SJCRH30 (cell line): Measurements from ENCODE around the gene ANKDD1B. TPM values are rescaled to one million over a fixed set of nuclear protein-coding genes. Genes with fewer than 3 reads are reported as not detected.

Experiments
- DNase-seq, 2 experiments: peaks; one replicate each; pipeline ENCODE4 v3.0.0-alpha.2; 2015 to 2020
- H3K27ac ChIP-seq: fragments of 250-450 bp; sonication (Bioruptor Pico); 2 replicates; pipeline ENCODE4 v1.5.1; 2020; ENCODE audit warnings: mild to moderate bottlenecking, moderate library complexity
- H3K27me3 ChIP-seq: fragments of 250-450 bp; sonication (Bioruptor Pico); 2 replicates; pipeline ENCODE4 v1.5.1; 2020; ENCODE audit warnings: mild to moderate bottlenecking, moderate library complexity
- H3K36me3 ChIP-seq: fragments of 250-450 bp; sonication (Bioruptor Pico); 2 replicates; pipeline ENCODE4 v1.5.1; 2020; ENCODE audit warnings: mild to moderate bottlenecking, moderate library complexity
- H3K4me1 ChIP-seq: fragments of 250-450 bp; sonication (Bioruptor Pico); 2 replicates; pipeline ENCODE4 v1.5.1; 2020; ENCODE audit warnings: mild to moderate bottlenecking, moderate library complexity
- H3K4me3 ChIP-seq: fragments of 250-450 bp; sonication (Bioruptor Pico); 2 replicates; pipeline ENCODE4 v1.5.1; 2020; ENCODE audit warnings: mild to moderate bottlenecking, moderate library complexity
- H3K9me3 ChIP-seq: fragments of 250-450 bp; sonication (Bioruptor Pico); replicated peaks from 2 replicates; pipeline ENCODE4 v1.5.1; 2020; ENCODE audit warnings: mild to moderate bottlenecking, moderate library complexity
- total RNA-seq: library from RNA; depleted of rRNA; stranded (reverse); fragments of >200 nt; shearing (Covaris generic); gene quantifications from 2 replicates; pipeline ENCODE4 v1.2.3, GENCODE V29; 2014

Gene ANKDD1B
- total RNA-seq, 1 experiment from 2014 or later = not detected

DNA sequence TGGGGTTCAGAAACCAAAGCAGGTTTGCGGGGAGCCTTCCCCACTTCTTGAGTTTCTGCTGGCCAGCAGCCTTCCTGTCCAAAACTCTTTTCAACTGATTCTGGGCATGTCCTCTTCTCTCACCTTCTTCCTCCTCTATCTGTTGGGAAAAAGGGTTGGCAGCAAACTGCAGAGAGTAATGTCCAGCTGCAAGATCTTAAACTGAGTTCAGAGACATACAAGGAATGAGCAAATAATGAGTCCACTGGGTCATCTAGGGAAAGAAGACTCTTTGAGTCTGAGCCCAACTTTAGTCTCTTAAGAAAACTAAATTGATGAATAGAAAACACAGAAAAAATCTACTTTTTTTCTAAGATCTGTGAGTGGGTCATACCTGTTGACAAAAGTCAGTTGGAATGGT, 16.5 kb downstream of the ANKDD1B start:
- Histone ChIP-seq H3K27me3 (no peaks in the 10 kb centered on the region), H3K4me1 (no peaks in the 10 kb centered on the region), H3K27ac (no peak overlapping the region), H3K4me3 (no peak overlapping the region), H3K9me3 (no peaks in the 10 kb centered on the region), H3K36me3 (no peaks in the 10 kb centered on the region)
- DNase-seq = no peak

DNA sequence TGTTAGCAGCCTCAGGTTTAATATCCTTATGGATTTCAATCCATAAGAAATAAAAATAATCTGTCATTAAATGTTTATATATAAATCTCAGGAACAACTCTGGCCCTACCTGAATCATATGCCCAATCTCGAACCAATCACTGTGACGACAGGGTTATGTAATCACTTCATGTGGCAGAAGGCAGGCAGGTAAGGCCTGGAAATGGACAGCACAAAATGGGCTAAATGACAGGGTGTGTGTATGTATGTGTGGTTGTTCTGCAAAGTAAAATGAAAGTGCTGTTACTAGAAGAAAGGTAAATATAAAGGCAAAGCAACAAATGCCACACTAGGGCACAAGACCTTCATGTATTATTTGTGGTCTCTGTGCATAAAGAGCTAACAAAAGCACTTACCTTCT, 19.6 kb downstream of the ANKDD1B start:
- Histone ChIP-seq H3K36me3 (no peaks in the 10 kb centered on the region), H3K4me3 (no peak overlapping the region), H3K27ac (no peak overlapping the region), H3K27me3 (no peaks in the 10 kb centered on the region), H3K9me3 (no peaks in the 10 kb centered on the region), H3K4me1 (no peaks in the 10 kb centered on the region)
- no peak for DNase-seq

DNA sequence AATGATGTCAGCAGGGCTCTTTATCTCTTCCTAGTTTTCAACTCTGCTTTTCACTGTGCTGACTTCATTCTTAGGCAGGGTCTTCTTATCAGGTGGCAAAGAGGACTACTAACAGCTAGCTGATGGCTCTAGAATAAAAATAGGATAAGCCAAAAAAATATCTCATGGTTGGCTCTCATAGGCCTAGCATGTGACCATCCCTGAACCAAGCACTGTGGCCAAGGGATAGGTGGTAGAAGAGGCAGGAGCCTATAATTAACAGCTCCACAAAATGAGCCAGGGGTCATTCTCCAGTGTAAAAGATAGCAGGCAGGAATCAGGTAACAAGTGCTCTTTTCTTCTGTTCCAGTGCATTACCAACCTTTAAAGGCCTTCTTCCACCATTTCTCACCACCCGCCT, 21.1 kb downstream of the ANKDD1B start:
- H3K4me3 ChIP-seq = no peak overlapping the region
- no peaks in the 10 kb centered on the region for H3K27me3 ChIP-seq
- DNase-seq = no peak
- H3K9me3 ChIP-seq = no peaks in the 10 kb centered on the region
- no peak overlapping the region for H3K27ac ChIP-seq
- H3K36me3 ChIP-seq = no peaks in the 10 kb centered on the region
- H3K4me1 ChIP-seq = no peaks in the 10 kb centered on the region

- Histone ChIP-seq H3K4me1 (0 out of 2 replicates have a peak, but pooled peaks cover 6% of the 10 kb centered on the region), H3K36me3 (no peaks in the 10 kb centered on the region), H3K4me3 (no peak overlapping the region), H3K27ac (no peak overlapping the region), H3K9me3 (no peaks in the 10 kb centered on the region), H3K27me3 (no peaks in the 10 kb centered on the region)
- DNase-seq = no peak
Observed at GRCh38 chr5:75637949-75638348, 26.7 kb downstream of the ANKDD1B start.

GRCh38 chr5:75639535-75640311, 28.5 kb downstream of the ANKDD1B start:
- DNase-seq = no peak
- no peaks in the 10 kb centered on the region for H3K9me3 ChIP-seq
- H3K27ac ChIP-seq = no peak overlapping the region
- no peaks in the 10 kb centered on the region for H3K36me3 ChIP-seq
- H3K4me1 ChIP-seq = 0 out of 2 replicates have a peak, but pooled peaks cover 6% of the 10 kb centered on the region
- H3K27me3 ChIP-seq = no peaks in the 10 kb centered on the region
- H3K4me3 ChIP-seq = no peak overlapping the region

GRCh38 chr5:75640395-75640794, 29.1 kb downstream of the ANKDD1B start:
- no peaks in the 10 kb centered on the region for H3K36me3 ChIP-seq
- no peaks in the 10 kb centered on the region for H3K27me3 ChIP-seq
- DNase-seq = no peak
- no peak overlapping the region for H3K4me3 ChIP-seq
- no peak overlapping the region for H3K27ac ChIP-seq
- no peaks in the 10 kb centered on the region for H3K9me3 ChIP-seq
- H3K4me1 ChIP-seq = 0 out of 2 replicates have a peak, but pooled peaks cover 6% of the 10 kb centered on the region

GRCh38 chr5:75640826-75641225, 29.6 kb downstream of the ANKDD1B start:
- no peak overlapping the region for H3K27ac ChIP-seq
- no peak for DNase-seq
- H3K36me3 ChIP-seq = no peaks in the 10 kb centered on the region
- H3K4me3 ChIP-seq = no peak overlapping the region
- no peaks in the 10 kb centered on the region for H3K27me3 ChIP-seq
- 0 out of 2 replicates have a peak, but pooled peaks cover 6% of the 10 kb centered on the region for H3K4me1 ChIP-seq
- H3K9me3 ChIP-seq = no peaks in the 10 kb centered on the region

GRCh38 chr5:75648712-75649111, 37.5 kb downstream of the ANKDD1B start:
- H3K4me1 ChIP-seq = no peaks in the 10 kb centered on the region
- H3K27ac ChIP-seq = no peak overlapping the region
- H3K36me3 ChIP-seq = no peaks in the 10 kb centered on the region
- H3K4me3 ChIP-seq = no peak overlapping the region
- no peak for DNase-seq
- H3K9me3 ChIP-seq = no peaks in the 10 kb centered on the region
- H3K27me3 ChIP-seq = no peaks in the 10 kb centered on the region

DNA sequence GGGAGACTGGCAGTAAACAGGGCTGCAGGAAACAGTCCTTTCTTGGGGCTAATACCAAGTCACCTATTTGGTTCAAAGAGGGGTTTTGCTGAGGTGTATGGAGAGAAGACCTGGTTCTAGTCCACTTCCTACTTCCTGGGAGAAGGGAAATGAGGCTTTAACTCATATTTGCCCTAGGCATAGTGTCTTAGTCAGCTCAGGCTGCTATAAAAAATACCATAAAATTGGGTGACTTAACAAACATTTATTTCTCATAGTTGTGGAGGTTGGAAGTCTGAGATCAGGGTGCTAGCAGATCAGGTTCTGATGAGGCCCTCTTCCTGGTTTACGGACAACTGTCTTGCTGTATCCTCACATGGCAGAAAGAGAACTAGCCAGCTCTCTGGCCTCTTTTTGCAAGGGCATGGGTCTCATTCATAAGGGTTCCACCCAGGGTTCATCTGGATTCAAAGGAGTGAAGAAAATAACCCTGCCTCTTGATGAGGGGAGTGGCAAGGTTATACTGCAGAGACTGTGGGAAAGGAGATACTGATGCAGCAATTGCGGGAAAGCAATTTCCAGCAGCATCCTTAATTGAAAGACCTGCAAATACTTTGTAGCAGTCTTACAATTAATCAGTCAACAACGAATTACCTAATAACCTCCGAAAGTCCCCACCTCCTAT, 40.5 kb downstream of the ANKDD1B start:
- DNase-seq = no peak
- no peak overlapping the region for H3K27ac ChIP-seq
- no peaks in the 10 kb centered on the region for H3K27me3 ChIP-seq
- no peaks in the 10 kb centered on the region for H3K36me3 ChIP-seq
- no peak overlapping the region for H3K4me3 ChIP-seq
- no peaks in the 10 kb centered on the region for H3K4me1 ChIP-seq
- no peaks in the 10 kb centered on the region for H3K9me3 ChIP-seq

GRCh38 chr5:75653521-75653920, 42.3 kb downstream of the ANKDD1B start:
- DNase-seq = no peak
- Histone ChIP-seq H3K9me3 (no peaks in the 10 kb centered on the region), H3K4me3 (no peak overlapping the region), H3K27me3 (no peaks in the 10 kb centered on the region), H3K4me1 (peaks cover 3% of the 10 kb centered on the region), H3K27ac (no peak overlapping the region), H3K36me3 (no peaks in the 10 kb centered on the region)

DNA sequence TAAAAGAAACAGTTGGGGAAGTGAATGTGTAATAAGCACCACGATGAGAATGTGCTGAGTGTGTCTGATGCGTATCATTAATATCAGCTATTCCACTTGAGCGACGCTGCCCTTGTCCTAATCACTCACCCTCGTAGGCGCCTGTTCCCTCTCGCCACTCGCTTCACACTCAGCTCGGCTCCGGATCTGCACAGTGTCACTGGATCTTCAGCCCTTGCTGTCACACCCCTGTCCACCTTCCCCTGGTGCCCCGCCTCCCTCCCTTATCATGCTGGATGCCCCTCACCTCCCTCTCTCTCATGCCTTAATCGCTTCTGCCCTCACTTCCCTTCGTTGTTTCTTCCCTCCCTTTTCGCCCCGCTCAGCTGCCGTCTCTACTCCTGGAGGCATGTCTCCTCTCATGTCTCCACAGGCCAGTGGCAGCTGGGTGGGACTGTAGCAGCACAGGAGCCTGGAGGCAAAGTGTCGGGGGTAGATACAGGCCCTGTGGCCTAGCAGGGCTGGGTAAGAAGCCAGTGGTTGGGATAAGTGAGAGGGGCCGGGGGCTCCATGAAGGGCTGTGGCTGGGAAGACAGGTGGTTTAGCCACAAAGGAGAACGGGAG, 43.5 kb downstream of the ANKDD1B start:
- H3K9me3 ChIP-seq = no peaks in the 10 kb centered on the region
- no peaks in the 10 kb centered on the region for H3K36me3 ChIP-seq
- peaks cover 3% of the 10 kb centered on the region for H3K4me1 ChIP-seq
- no peak overlapping the region for H3K27ac ChIP-seq
- peak; percentile 24 to 37 for DNase-seq
- H3K4me3 ChIP-seq = no peak overlapping the region
- no peaks in the 10 kb centered on the region for H3K27me3 ChIP-seq

- H3K4me1 ChIP-seq = peaks cover 3% of the 10 kb centered on the region
- H3K27me3 ChIP-seq = no peaks in the 10 kb centered on the region
- no peaks in the 10 kb centered on the region for H3K36me3 ChIP-seq
- peak overlapping the region; percentile 51 for H3K27ac ChIP-seq
- peak overlapping the region; percentile 62 for H3K4me3 ChIP-seq
- no peaks in the 10 kb centered on the region for H3K9me3 ChIP-seq
- DNase-seq = peak; percentile 78 to 80
Observed at GRCh38 chr5:75656311-75657003, 45.2 kb downstream of the ANKDD1B start.

DNA sequence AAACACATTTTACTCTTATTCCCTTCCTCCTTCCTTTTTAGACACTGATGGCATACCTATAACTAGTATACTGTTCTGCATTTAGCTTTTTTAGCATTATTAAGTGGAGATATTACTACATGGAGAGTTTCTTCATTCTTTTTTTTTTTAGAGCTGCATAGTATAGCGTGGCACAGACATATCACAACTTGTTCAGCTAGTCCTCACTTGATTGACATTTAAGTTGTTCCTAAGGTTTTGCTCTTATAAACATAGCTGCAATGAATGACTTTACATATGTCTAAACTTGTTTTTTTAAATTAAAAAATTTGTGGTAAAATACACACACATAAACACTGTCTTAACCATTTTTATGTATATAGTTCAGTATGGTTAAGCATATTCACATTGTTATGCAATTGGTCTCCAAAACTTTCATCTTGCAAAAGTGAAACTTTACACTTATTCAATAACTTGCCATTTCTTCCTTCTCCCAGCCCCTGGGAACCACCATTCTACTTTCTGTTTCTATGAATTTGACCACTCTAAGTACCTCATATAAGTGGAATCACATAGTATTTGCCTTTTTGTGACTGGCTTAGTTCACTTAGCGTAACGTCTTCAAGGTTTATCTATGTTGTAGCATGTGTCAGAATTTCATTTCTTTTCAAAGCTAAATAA, 48.7 kb downstream of the ANKDD1B start:
- no peaks in the 10 kb centered on the region for H3K27me3 ChIP-seq
- peaks cover 3% of the 10 kb centered on the region for H3K4me1 ChIP-seq
- no peak overlapping the region for H3K27ac ChIP-seq

DNA sequence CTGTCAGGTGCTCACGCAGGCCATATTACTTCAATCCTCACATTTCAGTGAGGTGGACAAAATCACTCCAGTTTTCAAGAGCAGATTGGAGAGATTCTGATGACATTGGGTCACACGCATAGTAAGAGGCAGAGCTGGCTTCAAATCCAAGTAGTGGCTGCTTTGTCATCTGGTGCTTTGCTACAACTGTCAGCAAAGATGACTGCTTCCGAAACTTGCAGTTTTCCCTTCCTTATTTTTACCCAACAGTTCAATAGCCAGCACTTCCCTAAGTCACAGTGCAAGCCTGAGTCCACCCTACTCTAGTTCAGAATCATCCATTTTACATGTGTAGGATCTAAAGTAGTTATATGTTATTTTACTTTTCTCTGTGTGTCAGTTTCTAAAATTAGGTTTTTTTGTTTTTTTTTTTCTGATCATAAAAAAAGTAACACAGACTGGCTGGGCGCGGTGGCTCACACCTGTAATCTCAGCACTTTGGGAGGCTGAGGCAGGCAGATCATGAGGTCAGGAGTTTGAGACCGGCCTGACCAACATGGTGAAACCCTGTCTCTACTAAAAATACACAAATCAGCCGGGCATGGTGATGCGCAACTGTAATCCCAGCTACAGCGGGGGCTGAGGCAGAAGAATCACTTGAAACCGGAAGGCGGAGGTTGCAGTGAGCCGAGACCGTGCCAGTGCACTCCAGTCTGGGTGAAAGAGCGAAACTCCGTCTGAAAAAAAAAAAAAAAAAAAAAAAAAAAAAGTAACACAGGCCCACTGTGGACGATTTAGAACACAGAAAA, 49.6 kb downstream of the ANKDD1B start:
- no peak overlapping the region for H3K27ac ChIP-seq
- no peak for DNase-seq

More for the DNA sequence above, 48.7 kb downstream of the ANKDD1B start:
- H3K36me3 ChIP-seq = no peaks in the 10 kb centered on the region
- H3K4me3 ChIP-seq = no peak overlapping the region
- no peak for DNase-seq
- no peaks in the 10 kb centered on the region for H3K9me3 ChIP-seq

More for the DNA sequence above, 49.6 kb downstream of the ANKDD1B start:
- no peak overlapping the region for H3K4me3 ChIP-seq
- no peaks in the 10 kb centered on the region for H3K36me3 ChIP-seq
- no peaks in the 10 kb centered on the region for H3K27me3 ChIP-seq
- peaks cover 3% of the 10 kb centered on the region for H3K4me1 ChIP-seq
- H3K9me3 ChIP-seq = no peaks in the 10 kb centered on the region
